Measurements from ENCODE around the gene COX6A1. TPM values are rescaled to one million over a fixed set of nuclear protein-coding genes. Genes with fewer than 3 reads are reported as not detected.

The COX6A1 gene
- total and polyA plus RNA-seq, 2 of the 13 experiments (the other 11 are each of a cell fraction or from before 2014, with no cell fraction given): 542 to 673 TPM

DNA sequence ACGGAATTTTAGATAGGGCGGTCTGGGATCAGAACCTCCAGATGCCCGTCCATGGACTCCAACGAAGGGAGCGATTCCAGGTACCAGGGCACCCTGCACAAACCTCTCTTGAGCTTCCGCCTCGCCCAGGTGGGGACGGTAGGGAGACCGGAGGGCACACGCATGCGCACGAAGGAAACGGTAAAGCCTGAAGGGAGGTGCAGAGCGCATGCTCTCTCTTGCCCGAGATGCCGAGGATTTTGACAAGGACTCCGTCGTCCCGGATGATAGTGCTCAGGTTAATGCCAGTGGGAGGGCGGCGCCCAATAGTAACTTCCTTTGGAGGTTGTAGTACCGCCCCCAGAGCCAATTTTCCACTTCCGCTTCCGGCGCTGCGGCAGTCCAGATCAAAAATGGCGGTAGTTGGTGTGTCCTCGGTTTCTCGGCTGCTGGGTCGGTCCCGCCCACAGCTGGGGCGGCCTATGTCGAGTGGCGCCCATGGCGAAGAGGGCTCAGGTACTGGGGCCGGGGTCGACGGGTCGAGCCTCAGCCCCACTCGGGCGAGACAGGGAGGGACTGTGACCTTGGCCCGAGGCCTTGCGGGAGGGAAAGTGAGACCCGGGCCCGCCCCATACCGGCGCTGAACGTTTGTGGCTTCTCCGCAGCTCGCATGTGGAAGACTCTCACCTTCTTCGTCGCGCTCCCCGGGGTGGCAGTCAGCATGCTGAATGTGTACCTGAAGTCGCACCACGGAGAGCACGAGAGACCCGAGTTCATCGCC is at the start of gene COX6A1 (continued):
- TF ChIP-seq, protein P1, sequence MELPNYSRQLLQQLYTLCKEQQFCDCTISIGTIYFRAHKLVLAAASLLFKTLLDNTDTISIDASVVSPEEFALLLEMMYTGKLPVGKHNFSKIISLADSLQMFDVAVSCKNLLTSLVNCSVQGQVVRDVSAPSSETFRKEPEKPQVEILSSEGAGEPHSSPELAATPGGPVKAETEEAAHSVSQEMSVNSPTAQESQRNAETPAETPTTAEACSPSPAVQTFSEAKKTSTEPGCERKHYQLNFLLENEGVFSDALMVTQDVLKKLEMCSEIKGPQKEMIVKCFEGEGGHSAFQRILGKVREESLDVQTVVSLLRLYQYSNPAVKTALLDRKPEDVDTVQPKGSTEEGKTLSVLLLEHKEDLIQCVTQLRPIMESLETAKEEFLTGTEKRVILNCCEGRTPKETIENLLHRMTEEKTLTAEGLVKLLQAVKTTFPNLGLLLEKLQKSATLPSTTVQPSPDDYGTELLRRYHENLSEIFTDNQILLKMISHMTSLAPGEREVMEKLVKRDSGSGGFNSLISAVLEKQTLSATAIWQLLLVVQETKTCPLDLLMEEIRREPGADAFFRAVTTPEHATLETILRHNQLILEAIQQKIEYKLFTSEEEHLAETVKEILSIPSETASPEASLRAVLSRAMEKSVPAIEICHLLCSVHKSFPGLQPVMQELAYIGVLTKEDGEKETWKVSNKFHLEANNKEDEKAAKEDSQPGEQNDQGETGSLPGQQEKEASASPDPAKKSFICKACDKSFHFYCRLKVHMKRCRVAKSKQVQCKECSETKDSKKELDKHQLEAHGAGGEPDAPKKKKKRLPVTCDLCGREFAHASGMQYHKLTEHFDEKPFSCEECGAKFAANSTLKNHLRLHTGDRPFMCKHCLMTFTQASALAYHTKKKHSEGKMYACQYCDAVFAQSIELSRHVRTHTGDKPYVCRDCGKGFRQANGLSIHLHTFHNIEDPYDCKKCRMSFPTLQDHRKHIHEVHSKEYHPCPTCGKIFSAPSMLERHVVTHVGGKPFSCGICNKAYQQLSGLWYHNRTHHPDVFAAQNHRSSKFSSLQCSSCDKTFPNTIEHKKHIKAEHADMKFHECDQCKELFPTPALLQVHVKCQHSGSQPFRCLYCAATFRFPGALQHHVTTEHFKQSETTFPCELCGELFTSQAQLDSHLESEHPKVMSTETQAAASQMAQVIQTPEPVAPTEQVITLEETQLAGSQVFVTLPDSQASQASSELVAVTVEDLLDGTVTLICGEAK (IDR thresholded peaks at IDR 0.05): peak; percentile 71
- TF ChIP-seq, protein P1 (CRISPR knock-in tag; IDR thresholded peaks at IDR 0.05): peak; percentile 69; the same call in 1 of the 2 replicates
- TF ChIP-seq ZBTB21 (CRISPR knock-in tag; IDR thresholded peaks at IDR 0.05): no peak
- TF ChIP-seq ZMYM4 (CRISPR knock-in tag; IDR thresholded peaks at IDR 0.05): no peak; the same call in 1 of the 2 replicates
- TF ChIP-seq, protein P2, sequence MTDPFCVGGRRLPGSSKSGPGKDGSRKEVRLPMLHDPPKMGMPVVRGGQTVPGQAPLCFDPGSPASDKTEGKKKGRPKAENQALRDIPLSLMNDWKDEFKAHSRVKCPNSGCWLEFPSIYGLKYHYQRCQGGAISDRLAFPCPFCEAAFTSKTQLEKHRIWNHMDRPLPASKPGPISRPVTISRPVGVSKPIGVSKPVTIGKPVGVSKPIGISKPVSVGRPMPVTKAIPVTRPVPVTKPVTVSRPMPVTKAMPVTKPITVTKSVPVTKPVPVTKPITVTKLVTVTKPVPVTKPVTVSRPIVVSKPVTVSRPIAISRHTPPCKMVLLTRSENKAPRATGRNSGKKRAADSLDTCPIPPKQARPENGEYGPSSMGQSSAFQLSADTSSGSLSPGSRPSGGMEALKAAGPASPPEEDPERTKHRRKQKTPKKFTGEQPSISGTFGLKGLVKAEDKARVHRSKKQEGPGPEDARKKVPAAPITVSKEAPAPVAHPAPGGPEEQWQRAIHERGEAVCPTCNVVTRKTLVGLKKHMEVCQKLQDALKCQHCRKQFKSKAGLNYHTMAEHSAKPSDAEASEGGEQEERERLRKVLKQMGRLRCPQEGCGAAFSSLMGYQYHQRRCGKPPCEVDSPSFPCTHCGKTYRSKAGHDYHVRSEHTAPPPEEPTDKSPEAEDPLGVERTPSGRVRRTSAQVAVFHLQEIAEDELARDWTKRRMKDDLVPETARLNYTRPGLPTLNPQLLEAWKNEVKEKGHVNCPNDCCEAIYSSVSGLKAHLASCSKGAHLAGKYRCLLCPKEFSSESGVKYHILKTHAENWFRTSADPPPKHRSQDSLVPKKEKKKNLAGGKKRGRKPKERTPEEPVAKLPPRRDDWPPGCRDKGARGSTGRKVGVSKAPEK (CRISPR knock-in tag; IDR thresholded peaks at IDR 0.05; ENCODE audit: borderline replicate concordance): 0 out of 2 replicates have a peak, but pooled peaks have one; percentile 74
- TF ChIP-seq ZMYM3 (CRISPR knock-in tag; IDR thresholded peaks at IDR 0.05): no peak
- TF ChIP-seq, protein P3, sequence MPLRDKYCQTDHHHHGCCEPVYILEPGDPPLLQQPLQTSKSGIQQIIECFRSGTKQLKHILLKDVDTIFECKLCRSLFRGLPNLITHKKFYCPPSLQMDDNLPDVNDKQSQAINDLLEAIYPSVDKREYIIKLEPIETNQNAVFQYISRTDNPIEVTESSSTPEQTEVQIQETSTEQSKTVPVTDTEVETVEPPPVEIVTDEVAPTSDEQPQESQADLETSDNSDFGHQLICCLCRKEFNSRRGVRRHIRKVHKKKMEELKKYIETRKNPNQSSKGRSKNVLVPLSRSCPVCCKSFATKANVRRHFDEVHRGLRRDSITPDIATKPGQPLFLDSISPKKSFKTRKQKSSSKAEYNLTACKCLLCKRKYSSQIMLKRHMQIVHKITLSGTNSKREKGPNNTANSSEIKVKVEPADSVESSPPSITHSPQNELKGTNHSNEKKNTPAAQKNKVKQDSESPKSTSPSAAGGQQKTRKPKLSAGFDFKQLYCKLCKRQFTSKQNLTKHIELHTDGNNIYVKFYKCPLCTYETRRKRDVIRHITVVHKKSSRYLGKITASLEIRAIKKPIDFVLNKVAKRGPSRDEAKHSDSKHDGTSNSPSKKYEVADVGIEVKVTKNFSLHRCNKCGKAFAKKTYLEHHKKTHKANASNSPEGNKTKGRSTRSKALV (CRISPR knock-in tag; IDR thresholded peaks at IDR 0.05): peak; percentile 68; the same call in 1 of the 2 replicates
- TF ChIP-seq HNF4G (IDR thresholded peaks at IDR 0.05; ENCODE audit: borderline replicate concordance, low read depth, low read length): no peak
- TF ChIP-seq HNF4G (CRISPR knock-in tag; IDR thresholded peaks at IDR 0.05; ENCODE audit: borderline replicate concordance, low read depth): peak; percentile 20; the same call in 1 of the 2 replicates
- TF ChIP-seq CCDC6 (CRISPR knock-in tag; IDR thresholded peaks at IDR 0.05): no peak
- no peak for TF ChIP-seq PHF5A (CRISPR knock-in tag; IDR thresholded peaks at IDR 0.05; ENCODE audit: low read depth, unreplicated experiment)
- TF ChIP-seq ZFP82 (CRISPR knock-in tag; IDR thresholded peaks at IDR 0.05; ENCODE audit: borderline replicate concordance): no peak
- TF ChIP-seq PRMT3 (CRISPR knock-in tag; IDR thresholded peaks at IDR 0.05; ENCODE audit: borderline replicate concordance, low read depth): no peak
- no peak for TF ChIP-seq ZBTB1 (CRISPR knock-in tag; IDR thresholded peaks at IDR 0.05; ENCODE audit: borderline replicate concordance)
- no peak for TF ChIP-seq ZNF660 (CRISPR knock-in tag; IDR thresholded peaks at IDR 0.05; ENCODE audit: borderline replicate concordance, low read depth)

Measured in HepG2 (cell line).